HG03354 (cell line): ENCODE data around the gene RIMS4.

Experiments
- ATAC-seq: cut with Tn5 transposase; IDR thresholded peaks from one replicate; pipeline ENCODE4 v1.9.1; 2021; ENCODE audit warnings: mild to moderate bottlenecking; ENCODE audit not compliant: unreplicated experiment, poor library complexity, severe bottlenecking

Gene RIMS4

GRCh38 chr20:44800391-44801046 lies 9.8 kb downstream of the RIMS4 start:
- ATAC-seq: no peak

- ATAC-seq: no peak
Observed at GRCh38 chr20:44799691-44800090, 10.7 kb downstream of the RIMS4 start.

- ATAC-seq: no peak
Observed at GRCh38 chr20:44796758-44797457, 13.4 kb downstream of the RIMS4 start.

GRCh38 chr20:44796311-44796710 lies 14.0 kb downstream of the RIMS4 start:
- no peak for ATAC-seq

GRCh38 chr20:44795836-44796235 lies 14.5 kb downstream of the RIMS4 start:
- no peak for ATAC-seq

GRCh38 chr20:44792796-44793195 lies 17.6 kb downstream of the RIMS4 start:
- no peak for ATAC-seq

GRCh38 chr20:44790638-44791393 lies 19.5 kb downstream of the RIMS4 start:
- no peak for ATAC-seq

- no peak for ATAC-seq
Observed at GRCh38 chr20:44788706-44789456, 21.5 kb downstream of the RIMS4 start.

- ATAC-seq: no peak
Observed at GRCh38 chr20:44787299-44787698, 23.0 kb downstream of the RIMS4 start.

GRCh38 chr20:44785768-44786167 lies 24.6 kb downstream of the RIMS4 start:
- no peak for ATAC-seq

- ATAC-seq: no peak
Observed at GRCh38 chr20:44784688-44785087, 25.7 kb downstream of the RIMS4 start.

- ATAC-seq: no peak
Observed at GRCh38 chr20:44781791-44782190, 28.6 kb downstream of the RIMS4 start.

GRCh38 chr20:44781118-44781517 lies 29.2 kb downstream of the RIMS4 start:
- no peak for ATAC-seq

GRCh38 chr20:44780226-44780625 lies 30.1 kb downstream of the RIMS4 start:
- ATAC-seq: no peak

- no peak for ATAC-seq
Observed at GRCh38 chr20:44776980-44777379, 33.4 kb downstream of the RIMS4 start.

- no peak for ATAC-seq
Observed at GRCh38 chr20:44773070-44773829, 37.1 kb downstream of the RIMS4 start.

- no peak for ATAC-seq
Observed at GRCh38 chr20:44772636-44773035, 37.7 kb downstream of the RIMS4 start.

GRCh38 chr20:44771172-44771535 lies 39.2 kb downstream of the RIMS4 start:
- no peak for ATAC-seq

- no peak for ATAC-seq
Observed at GRCh38 chr20:44770484-44771171, 39.7 kb downstream of the RIMS4 start.
